HG03097 (cell line): ENCODE measurements around the gene EEF1AKMT1.
"Not testable (repeated sequence)": the region's sequence is repeated elsewhere in the genome, so short reads cannot be mapped to it uniquely, and the experiment has no call there.

ENCODE experiments used
- ATAC-seq: cut with Tn5 transposase; IDR thresholded peaks from one replicate; pipeline ENCODE4 v1.9.1; 2021; ENCODE audit not compliant: unreplicated experiment, low FRiP score

EEF1AKMT1 gene

DNA sequence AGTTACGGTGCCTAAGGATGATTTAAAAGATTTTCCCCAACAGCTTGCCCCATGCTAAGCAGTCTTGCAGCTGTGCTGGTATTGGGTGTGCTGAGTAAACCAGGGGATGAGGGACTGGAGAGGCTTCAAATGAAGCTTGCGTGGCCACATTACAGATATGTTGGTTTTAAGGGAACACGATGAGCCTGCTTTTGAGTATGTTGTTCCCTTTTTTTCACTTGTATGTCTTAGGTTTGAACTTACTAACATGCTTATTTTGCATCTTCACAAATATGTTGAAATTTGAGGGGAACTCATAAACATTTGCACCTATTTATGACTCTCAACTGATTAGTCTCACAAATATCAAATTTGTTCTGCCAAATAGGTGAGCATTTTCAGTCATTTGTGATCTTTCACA, 72.3 kb downstream of the EEF1AKMT1 start:
- no peak for ATAC-seq

DNA sequence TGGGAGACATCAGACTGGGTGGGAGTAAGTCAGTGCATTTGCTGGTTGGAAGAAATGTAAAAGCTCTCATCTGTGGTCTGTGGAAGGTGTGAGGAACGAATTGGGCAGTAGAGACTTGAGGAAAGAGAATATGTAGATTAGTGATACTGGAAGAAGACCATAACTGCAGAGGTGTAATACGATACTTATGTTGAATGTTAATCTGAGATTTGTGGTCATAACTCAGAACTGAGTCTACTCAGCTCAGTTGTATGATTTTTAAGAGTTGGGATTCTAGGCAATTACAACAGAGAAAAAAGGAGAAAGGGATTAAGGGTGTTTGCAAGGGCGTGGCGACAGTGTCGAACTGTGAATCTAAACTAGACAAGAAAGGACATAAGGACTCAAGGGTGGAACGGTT, 73.5 kb downstream of the EEF1AKMT1 start:
- no peak for ATAC-seq

DNA sequence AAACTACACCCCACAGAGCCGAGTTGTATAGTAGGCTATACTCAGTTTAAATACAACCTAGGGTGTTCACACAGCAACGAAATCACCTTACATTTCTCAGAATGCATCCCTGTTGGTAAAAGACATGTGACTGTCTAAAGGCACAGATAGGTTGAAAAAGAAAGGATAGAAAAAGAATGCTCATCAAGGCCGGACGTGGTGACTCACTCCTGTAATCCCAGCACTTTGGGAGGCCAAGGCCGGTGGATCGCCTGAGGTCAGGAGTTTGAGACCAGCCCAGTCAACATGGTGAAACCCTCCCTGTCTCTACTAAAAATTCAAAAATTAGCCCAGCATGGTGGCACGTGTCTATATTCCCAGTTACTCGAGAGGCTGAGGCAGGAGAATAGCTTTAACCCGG, 74.0 kb downstream of the EEF1AKMT1 start:
- no peak for ATAC-seq

DNA sequence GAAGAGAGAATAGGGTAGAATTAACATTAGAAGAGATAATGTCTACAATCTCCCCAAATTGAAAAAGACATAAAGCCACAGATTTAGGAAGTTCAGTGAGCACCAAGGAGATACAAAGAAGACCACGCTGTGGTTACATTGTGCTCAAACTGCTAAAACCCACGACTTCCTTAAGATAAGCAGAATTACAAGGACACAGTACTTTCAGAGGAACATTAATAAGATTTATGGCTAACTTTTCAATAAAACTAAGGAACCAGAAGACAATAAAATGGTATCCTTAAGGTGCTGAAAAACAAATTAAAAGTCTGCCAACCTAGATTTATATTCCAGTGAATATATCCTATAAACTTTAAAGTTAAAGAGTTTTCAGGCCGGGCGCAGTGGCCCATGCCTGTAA, 77.7 kb downstream of the EEF1AKMT1 start:
- no peak for ATAC-seq

DNA sequence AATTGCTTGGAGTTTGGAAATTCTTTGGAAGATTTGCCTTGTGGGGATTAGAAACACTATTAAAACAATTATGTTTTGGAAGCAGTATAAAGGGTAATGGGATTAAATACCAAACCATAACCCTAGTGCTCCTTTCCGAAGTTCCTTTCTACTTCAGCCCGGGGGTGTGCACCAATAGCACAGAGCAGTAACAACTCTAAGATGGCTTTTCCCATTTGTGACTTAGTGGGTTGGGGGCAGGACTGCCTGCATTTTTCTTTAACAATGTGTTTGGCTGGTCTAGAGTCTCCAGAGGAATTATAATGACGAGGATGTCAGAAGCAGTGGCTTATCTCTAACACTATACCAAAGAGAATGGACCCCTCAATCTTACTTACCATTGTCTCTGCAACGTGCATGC, 82.1 kb downstream of the EEF1AKMT1 start:
- no peak for ATAC-seq

DNA sequence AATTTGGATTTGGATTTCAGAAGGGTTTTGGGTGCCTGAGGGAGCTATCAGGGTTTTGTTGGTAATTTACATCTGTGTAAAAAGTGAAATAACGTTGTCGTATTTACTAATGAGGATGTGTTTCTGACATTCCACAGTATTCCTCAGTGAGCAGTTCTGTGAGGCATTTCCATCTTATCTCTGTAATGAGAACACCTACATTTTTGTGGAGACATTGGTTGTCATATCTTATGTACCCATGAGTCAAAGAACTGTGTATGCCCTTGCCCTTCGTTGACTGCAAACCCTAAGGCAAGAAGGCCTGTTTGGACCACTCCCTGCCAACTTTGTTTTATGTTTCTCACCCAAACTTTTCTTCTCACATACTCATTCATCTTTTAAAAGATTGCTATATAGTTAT, 84.5 kb downstream of the EEF1AKMT1 start:
- ATAC-seq = no peak

DNA sequence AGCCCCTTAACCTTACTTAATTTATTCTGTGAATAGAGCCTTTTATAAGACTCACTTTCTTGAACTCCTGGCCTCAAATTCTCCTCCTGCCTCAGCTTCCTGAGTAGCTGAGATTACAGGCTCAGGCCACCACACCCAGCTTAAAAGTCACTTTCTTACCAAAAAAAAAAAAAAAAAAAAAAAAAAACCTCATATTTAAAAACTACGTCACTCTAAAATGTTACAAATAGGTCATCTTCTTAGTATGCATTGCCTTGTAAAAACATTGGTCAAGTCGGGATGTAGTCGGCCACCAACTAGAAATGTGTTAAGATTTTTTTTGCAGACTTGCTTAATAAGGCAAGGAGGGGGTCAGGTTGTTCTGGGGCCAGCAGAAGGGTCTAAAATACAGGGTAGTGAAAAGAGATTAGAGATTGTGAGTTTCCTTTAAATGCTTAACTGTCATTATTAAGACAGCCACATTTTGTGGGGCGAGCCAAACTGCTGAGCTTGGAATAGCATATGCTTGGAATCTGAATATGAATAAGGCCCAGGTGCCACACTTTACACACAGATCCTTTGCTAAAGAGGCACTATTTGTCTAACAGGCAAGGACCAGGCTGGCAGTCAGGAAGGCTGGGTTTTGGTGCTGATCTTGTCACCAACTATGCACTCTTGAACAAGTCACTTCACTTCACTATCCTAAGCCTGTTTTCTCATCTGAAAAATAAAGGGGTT, 86.7 kb downstream of the EEF1AKMT1 start:
- ATAC-seq = no peak

DNA sequence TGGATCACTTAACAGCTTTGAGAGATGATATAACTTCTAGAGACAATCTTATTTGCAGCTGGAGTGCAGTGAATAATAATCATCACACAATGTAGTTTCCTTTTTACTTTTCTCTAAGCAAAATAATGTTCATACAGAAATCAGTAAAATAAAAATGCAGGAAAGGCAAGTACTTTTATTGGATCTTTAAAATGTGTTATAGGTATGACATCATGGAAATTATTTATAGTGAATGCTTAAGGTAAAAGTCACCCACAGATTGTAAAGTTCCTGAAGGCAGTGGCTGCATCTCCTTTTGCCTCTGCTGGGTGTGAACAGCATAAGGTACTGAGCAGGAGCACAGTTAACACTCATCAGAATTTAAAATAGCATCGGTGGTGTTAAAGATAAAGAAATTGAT, 87.6 kb downstream of the EEF1AKMT1 start:
- ATAC-seq = no peak

DNA sequence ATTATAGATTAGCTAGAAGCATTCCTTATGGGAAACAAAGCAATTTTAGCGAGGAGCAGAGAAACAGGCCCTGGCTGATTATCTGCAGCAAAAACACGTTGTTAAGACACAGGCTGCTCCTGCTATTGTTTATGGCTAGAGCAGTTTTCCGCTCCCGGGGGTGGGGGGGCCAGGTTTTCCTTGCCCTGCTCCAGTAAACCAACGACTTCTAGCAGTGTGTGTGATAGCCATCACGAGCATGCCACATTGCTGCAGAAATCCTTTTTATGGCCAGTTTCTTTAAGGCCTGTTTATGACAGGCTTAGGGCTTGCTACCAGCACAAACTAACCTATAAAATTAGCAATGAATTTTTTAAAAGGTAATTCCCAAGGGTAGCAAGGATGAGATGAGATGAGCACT, 88.7 kb downstream of the EEF1AKMT1 start:
- ATAC-seq = no peak

DNA sequence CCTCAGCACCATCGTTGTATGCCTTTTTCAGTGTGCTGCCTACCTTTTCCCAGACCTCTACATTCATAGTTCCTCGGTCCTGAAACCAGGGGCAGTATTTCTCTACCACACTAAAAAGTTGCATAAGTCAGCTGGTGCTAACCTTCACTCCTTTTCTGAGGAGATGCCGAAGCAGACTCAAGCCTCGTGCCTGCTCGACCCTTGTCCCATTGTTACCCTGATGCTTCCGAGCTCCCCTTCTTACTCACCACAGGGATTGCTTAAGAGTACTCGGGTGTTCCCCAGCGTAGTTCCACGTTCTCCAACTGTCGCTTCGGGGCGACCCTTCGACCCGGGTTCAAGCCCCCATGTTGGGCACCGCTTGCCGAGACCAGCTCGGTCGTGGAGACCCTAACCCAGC, 89.2 kb downstream of the EEF1AKMT1 start:
- ATAC-seq = no peak

DNA sequence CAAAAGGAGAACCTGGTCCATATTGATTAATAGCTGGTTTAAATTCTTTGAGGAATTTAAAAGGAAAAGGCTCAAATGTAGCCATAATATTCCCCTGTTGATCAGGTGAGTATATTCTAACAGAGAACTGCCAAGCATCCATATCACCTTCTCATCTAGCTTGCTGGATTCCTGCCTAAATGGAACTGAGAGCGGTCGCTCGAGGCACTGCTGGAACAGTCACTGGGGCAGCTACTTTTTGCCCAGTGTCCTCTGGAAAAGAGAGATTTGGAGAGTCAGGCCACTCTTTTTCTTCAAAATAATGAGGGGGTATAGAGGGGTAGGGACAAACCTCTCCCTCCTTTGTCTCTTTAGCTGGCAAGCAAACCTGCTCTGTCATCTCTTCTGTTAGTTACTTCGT, 89.7 kb downstream of the EEF1AKMT1 start:
- ATAC-seq = no peak

DNA sequence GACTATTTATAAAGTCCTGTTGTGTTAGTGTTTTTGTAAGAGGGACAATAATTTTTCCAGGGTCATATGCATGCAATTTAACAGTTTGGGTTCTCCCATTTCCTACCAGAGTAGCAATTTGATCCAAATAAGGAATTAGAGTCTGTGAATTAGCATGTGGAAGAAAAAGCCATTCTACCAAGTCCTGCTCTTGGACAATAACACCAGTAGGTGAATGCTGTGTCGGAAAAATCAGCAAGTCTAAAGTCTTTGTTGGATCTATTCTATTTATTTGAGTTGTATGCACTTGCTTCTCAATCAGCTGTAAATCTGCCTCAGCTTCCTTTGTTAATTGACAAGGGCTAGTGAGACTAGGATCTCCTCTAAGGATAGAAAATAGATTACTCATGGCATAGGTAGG, 91.7 kb downstream of the EEF1AKMT1 start:
- no peak for ATAC-seq

DNA sequence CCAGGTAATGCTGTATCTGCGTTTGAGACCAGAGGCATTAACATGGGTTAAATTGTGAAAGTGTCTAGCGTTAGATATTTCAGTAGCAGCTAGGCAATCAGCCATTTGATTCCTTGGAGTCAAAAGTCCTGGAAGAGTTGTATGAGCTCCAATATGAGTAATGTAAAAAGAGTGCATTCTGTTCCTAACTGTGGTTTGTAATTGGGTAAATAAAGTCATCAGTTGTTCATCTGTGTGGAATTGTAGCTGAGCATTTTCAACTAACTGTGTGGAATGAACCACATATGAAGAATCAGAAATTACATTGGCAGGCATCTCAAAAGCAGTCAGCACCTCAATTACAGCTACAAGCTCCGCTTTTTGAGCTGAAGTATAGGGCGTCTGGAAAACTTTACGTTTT, 92.3 kb downstream of the EEF1AKMT1 start:
- not testable (repeated sequence) for ATAC-seq

DNA sequence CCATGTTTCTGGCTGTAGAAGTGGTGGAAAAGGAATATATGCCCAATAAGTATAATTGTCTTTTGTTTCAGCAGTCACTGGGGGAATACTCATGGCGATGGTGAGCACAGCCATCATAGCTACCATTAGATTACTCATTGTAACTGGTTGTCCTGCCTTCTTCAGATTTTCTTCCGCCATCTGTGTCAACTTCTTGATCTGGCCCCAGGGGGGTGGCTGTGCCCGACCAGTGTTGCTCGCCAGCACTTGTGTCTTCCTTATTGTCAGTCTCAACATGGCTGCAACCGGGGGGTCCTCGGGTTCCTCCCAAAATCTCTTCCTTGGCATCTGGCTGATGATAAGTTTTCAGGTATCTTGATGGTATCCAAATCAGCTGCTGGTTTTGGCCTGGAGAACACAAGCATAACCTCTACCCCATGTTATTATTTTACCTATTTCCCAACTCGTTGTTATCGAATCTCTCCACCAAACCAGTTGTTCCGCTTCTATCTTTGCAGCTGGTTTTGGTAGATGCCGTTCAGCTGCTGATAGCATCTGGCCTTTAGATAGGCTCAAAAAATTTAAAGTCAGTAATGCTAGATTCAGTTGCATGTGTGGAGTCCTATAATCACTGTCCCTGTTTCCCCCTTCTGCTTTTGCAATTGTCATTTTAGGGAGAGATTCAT, 93.2 kb downstream of the EEF1AKMT1 start:
- no peak for ATAC-seq

DNA sequence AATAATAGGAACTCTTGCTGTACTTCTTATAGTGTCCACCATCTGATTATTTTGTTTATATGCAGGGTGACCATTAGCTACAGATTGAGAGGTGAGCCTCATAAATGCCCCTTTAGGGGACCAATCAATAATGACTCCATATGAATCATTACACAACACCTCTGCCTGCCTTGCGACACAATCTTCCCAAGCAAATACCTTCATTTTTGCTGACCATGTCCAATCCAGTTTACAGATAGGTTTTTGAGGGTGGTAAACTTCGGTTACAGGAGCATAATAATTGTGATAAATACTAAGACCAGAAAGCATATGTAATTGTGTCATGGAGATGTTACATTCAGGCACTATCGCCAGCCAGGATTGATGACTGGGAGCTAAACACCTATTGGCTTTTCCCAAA, 93.9 kb downstream of the EEF1AKMT1 start:
- ATAC-seq = no peak
